HG03439 (cell line): ENCODE results near the gene HEYL.

Source experiments
- ATAC-seq: cut with Tn5 transposase; IDR thresholded peaks from one replicate; pipeline ENCODE4 v1.9.1; 2021; ENCODE audit warnings: mild to moderate bottlenecking, moderate library complexity; ENCODE audit not compliant: unreplicated experiment

The HEYL gene

DNA sequence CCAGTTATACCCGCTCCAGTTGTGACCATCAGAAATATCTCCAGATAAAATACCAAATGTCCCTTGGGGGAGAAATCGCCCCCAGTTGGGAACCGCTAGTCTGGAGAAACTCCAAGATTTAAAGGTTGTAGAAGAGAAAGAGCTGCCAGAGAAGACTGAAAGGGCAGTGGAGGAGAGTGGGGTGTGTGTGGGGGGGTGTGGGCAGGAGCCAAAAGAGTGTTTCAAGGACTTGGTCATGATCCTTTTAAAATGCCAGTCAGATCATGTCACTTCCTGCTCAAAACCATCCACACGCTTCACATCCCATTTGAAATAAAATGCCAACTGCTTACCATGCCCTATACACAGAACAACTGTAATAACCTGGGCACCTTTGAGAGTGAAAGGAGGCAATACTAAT lies 3.4 kb upstream of the HEYL start:
- ATAC-seq, result no peak

GRCh38 chr1:39640861-39641260 lies 1.4 kb upstream of the HEYL start:
- ATAC-seq, result no peak

GRCh38 chr1:39638965-39639304 lies 508 bp downstream of the HEYL start:
- no peak for ATAC-seq

DNA sequence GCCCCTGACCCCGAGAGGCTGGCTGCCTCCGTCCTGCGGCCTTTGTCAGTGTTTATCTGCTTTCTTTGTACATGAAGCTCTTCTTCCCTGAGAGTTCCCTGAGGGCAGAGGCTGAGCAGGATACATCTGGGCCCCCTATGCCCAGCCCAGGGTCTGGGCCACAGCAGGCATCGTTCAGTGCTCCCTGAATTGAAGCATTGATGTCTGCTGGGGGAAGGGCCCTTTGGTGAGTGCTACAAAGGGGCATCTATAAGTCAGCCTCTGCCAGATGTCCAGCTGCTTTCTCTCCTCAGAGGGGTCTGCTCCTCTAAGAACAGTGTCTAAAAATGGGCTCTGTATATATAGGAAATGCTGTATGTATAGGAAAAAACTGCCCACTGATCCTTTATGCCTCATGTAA lies 2.1 kb downstream of the HEYL start:
- ATAC-seq, result no peak

GRCh38 chr1:39635871-39636210 lies 3.6 kb downstream of the HEYL start:
- ATAC-seq, result no peak

DNA sequence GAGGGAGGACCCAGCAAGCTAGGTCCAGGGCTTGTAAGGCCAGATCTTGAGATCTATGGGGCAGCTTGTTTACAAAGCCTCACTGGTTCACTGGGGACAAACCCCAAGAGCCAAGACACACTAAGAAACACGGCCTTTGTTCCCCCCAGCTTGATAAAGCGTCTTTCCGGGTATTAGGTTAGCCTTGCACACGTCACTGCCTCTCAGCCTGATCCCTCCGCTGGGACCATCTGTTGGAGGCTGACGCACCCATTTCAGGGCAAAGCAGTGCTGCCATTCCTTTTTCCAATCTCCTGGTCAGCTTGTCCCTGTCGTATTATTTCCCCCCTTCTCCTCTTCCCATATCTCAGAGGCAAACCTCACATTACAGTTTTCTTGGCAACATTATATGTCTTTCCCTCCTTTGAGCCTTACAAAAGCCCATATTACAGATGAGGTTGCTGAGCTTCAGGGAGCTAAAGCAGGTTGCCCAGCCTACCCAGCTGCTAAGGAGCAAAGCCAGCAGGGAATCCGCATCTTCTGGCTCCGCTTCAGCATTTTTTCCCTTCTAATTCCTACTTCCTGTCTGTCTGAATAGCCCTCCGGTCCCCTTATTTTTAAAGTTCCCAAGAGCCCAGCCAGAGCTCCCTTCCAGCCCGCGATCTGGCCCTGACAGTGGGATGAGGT lies 4.1 kb downstream of the HEYL start:
- ATAC-seq, result no peak

GRCh38 chr1:39633422-39633821 lies 6.0 kb downstream of the HEYL start:
- no peak for ATAC-seq

DNA sequence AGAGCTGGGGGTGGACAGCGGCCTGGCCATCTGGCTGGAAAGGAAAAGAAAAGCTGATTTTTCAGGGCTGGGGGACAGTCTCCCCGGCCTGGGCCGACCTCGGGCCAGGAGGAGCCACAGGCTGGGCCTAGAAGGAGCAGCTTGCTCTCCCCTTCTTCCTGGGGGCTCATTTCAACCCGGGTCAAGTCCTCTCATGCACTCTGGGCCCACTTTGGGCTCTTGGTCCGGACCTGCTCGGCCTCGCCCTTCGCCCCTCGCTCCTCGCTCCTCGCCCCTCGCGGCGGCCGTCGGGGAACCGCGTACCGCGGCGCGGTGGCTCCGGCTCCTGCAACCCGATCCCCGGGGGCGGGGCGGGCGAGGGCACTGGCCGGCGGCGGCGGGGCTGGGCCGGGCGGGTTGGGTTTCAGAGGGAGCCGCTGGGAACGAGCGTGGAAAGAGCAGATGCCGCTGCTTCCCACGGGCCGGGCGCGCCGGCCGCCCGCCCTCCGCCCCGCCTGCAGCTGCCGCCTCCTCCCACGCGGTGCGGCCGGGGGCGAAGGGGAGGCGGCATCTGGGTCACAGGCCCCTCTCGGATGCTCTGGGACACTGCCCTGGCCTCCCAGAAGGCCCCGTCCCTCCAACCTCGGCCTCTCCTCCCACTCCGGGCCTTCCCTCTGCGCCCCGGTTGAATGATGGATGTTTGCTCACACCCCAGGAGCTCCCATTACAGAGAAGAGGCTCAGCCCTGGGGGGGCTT lies 6.6 kb downstream of the HEYL start:
- ATAC-seq, result no peak

DNA sequence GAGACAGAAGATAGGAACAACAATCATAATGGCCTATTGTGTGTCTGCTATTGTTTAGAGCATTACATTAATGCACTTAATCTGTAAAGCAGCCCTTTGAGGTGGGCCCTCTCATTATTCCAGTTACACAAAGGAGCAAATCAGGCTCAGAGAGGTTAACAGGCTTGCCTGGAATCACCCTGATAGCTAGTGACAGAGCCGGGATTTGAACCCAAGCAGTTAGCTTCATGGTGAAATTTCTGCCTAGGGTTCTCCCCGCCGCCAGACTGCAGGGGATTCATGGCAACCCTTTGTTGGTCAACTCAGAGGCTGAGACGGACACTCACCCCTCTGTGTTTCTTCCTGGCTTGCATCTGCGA lies 7.1 kb downstream of the HEYL start:
- no peak for ATAC-seq

GRCh38 chr1:39631361-39632322 lies 7.8 kb downstream of the HEYL start:
- no peak for ATAC-seq

DNA sequence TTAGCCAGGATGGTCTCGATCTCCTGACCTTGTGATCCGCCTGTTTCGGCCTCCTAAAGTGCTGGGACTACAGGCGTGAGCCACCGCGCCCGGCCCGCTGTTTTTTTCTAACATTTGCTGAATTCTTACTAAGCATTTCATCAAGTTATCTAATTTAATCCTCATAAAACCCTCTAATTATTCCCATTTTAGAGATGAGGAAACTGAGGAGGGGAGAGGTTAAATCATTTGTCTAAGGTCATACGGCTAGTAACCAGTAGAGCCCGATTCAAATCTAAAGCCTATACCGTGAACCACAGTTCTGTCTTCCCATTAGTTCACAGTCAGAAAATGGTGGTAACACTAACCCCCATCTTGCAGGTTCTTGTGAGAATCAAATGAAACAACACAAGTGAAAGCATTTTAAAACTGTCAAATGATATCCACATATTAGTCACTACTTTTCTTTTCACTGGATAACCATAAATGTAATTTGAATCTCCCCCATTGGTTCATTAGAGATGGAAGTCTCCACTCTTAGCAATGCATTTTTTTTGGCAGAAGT lies 10.6 kb downstream of the HEYL start:
- ATAC-seq, result no peak

GRCh38 chr1:39626646-39627045 lies 12.8 kb downstream of the HEYL start:
- no peak for ATAC-seq

DNA sequence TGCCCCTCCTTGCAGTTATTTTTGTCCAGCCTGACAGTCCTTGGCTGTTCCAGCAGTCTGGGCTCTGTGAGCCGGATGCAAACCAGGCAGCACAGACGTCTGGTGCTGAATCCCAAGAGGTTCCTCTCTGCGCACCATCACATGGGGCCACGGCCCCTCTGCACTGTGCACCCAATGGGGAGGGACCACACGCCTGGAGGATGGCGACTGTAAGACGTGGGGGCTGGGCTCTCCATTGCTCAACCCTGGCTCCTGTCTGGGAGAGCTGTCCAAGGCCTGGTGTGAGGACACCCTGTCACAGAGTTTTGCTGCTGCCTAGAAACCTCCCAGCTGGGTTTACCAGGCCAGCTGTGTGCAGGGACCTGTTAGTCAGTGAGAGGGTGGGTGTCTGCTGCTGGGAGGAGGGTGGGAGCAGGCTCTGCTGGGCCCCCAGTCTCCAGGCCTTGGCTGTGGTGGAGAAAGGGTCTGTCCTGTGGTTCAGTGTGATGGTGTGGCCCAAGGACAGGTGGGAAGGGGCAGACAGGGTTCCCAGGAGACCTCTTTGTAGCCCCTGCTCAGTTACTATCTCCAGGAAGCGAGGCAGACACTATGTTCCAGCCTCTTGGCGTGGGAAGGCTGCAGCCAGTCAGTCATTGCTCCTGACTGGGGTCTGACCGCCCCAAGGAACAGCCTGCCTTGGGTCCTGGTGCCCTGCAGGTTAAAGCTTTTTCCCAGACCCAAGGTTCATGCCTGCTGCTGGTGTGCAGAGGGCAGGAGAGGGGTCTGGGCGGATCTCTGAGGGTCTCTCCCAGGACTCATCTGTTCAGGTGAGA lies 13.8 kb downstream of the HEYL start:
- ATAC-seq, result no peak

- ATAC-seq, result no peak
Observed at GRCh38 chr1:39625009-39625408, 14.4 kb downstream of the HEYL start.

DNA sequence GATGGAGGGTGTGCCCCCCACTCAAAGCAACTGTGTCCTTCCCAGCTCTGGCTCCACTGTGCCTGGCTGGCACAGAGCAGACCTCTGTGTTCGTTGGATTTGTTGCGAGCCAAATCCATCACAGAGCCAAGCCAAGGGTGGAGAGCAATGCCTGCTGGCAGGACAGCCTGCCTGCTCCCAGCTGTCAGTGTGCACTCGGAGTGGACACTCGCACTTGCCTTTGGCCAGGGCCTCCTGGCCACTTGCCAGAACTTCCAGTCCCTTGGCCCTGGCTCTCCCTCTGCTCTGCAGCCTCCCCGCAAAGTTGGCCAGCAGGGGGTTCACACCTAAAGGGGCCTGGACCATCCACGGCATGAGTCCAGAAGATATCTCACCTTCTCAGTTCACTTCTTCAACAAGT lies 16.4 kb downstream of the HEYL start:
- no peak for ATAC-seq

DNA sequence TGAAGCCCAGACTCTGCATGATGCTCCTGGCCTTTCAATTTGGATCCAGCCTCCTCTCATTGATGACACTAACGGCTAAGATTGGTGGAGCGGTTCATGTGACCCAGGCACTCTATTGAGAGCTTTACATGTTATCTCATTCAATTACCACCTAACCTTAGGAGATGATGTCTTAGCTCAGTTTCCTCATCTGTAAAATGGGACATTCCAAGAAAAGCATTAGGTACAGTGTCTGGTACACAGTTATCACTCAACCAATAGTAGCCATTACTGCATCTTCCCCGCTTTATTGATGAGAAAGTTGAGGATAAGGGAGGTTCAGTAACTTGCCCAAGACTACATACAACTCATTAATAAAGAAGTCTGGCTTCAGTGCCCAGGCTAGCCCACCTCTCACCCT lies 17.0 kb downstream of the HEYL start:
- no peak for ATAC-seq

GRCh38 chr1:39620659-39621165 lies 18.7 kb downstream of the HEYL start:
- no peak for ATAC-seq

DNA sequence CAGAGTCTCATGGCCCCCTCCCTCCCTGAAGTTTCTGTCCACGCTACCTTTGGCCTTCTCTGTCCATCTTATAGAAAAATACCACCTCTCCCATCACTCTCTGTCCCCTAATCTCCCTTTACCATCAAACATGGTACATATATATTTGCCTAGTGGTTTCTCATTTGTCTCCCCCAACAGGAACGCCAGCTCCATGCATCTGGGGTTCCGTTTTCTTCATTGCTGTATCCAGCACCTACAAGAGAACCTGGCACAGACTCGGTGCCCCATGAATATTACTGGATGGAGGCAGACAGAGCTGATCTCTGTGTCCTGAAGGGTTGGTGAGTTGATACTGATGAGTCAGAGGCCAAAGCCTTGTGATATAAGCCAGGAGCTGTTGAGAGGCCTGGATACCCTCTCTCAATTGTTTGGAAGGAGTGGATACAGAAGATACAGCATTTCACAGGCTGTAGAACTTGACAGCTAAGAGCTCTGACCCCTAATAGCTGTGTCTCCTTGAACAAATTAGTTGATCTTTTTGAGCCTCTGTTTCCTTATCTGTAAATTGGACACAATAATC lies 21.9 kb downstream of the HEYL start:
- ATAC-seq, result no peak

- ATAC-seq, result no peak
Observed at GRCh38 chr1:39615086-39615673, 24.3 kb downstream of the HEYL start.

DNA sequence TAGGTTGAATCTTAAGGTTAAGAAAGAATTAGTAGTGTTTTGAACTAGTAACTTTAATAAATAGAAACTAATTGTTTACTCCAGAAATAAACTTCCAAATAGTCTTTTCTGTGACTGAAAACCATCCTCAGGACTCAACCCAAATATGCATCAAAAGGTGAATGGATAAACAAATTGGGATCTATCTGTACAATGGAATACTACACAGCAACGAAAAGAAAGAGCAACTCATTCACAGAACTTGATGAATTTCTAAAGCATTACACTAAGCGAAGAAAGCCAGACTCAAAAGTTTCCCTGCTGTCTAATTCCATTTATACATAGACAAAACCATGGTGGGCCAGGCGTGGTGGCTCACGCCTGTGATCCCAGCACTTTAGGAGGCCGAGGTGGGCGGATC lies 25.0 kb downstream of the HEYL start:
- no peak for ATAC-seq
